IPS-18a (cell line): ENCODE data around the gene HS1BP3.

Experiments used
- H3K27ac ChIP-seq: one replicate; pipeline ENCODE4 v1.5.1; 2013; ENCODE audit warnings: low read length
- H3K27me3 ChIP-seq: one replicate; pipeline ENCODE4 v1.6.1; 2013; ENCODE audit warnings: mild to moderate bottlenecking, low read length; ENCODE audit not compliant: control insufficient read depth, insufficient read depth
- H3K36me3 ChIP-seq: one replicate; pipeline ENCODE4 v1.6.1; 2013; ENCODE audit warnings: low read depth, low read length; ENCODE audit not compliant: control insufficient read depth
- H3K4me1 ChIP-seq: one replicate; pipeline ENCODE4 v1.6.1; 2013; ENCODE audit warnings: low read depth, low read length; ENCODE audit not compliant: control insufficient read depth
- H3K4me3 ChIP-seq: one replicate; pipeline ENCODE4 v1.5.1; 2013; ENCODE audit warnings: low read length
- H3K9ac ChIP-seq: one replicate; pipeline ENCODE4 v1.6.1; 2013; ENCODE audit warnings: mild to moderate bottlenecking, low read length, moderate library complexity
- H3K9me3 ChIP-seq: one replicate; pipeline ENCODE4 v1.6.1; 2013; ENCODE audit warnings: low read depth, low read length; ENCODE audit not compliant: control insufficient read depth

HS1BP3 gene

GRCh38 chr2:20672201-20672951, 21.5 kb upstream of the HS1BP3 start:
- H3K9me3 ChIP-seq = no peaks in the 10 kb centered on the region
- H3K9ac ChIP-seq = no peak overlapping the region
- no peaks in the 10 kb centered on the region for H3K36me3 ChIP-seq
- peaks cover 28% of the 10 kb centered on the region for H3K4me1 ChIP-seq
- peaks cover 83% of the 10 kb centered on the region for H3K27me3 ChIP-seq
- no peak overlapping the region for H3K4me3 ChIP-seq
- no peak overlapping the region for H3K27ac ChIP-seq

GRCh38 chr2:20671736-20672080, 20.8 kb upstream of the HS1BP3 start:
- H3K4me3 ChIP-seq = no peak overlapping the region
- no peaks in the 10 kb centered on the region for H3K9me3 ChIP-seq
- peaks cover 86% of the 10 kb centered on the region for H3K27me3 ChIP-seq
- peaks cover 28% of the 10 kb centered on the region for H3K4me1 ChIP-seq
- H3K36me3 ChIP-seq = no peaks in the 10 kb centered on the region
- no peak overlapping the region for H3K9ac ChIP-seq
- H3K27ac ChIP-seq = no peak overlapping the region

- peaks cover 91% of the 10 kb centered on the region for H3K27me3 ChIP-seq
- no peak overlapping the region for H3K9ac ChIP-seq
- no peak overlapping the region for H3K4me3 ChIP-seq
- H3K9me3 ChIP-seq = no peaks in the 10 kb centered on the region
- H3K36me3 ChIP-seq = no peaks in the 10 kb centered on the region
- H3K4me1 ChIP-seq = peaks cover 28% of the 10 kb centered on the region
- no peak overlapping the region for H3K27ac ChIP-seq
Observed at GRCh38 chr2:20671036-20671735, 20.3 kb upstream of the HS1BP3 start.

GRCh38 chr2:20670315-20671035, 19.6 kb upstream of the HS1BP3 start:
- no peak overlapping the region for H3K9ac ChIP-seq
- H3K4me3 ChIP-seq = no peak overlapping the region
- H3K9me3 ChIP-seq = no peaks in the 10 kb centered on the region
- H3K36me3 ChIP-seq = no peaks in the 10 kb centered on the region
- peaks cover 96% of the 10 kb centered on the region for H3K27me3 ChIP-seq
- H3K27ac ChIP-seq = no peak overlapping the region
- peaks cover 25% of the 10 kb centered on the region for H3K4me1 ChIP-seq

- no peaks in the 10 kb centered on the region for H3K36me3 ChIP-seq
- no peaks in the 10 kb centered on the region for H3K9me3 ChIP-seq
- peaks cover 96% of the 10 kb centered on the region for H3K27me3 ChIP-seq
- H3K9ac ChIP-seq = no peak overlapping the region
- no peak overlapping the region for H3K27ac ChIP-seq
- no peak overlapping the region for H3K4me3 ChIP-seq
- peaks cover 31% of the 10 kb centered on the region for H3K4me1 ChIP-seq
Observed at GRCh38 chr2:20669562-20670314, 18.8 kb upstream of the HS1BP3 start.

GRCh38 chr2:20668871-20669475, 18.1 kb upstream of the HS1BP3 start:
- Histone ChIP-seq H3K36me3 (no peaks in the 10 kb centered on the region), H3K4me1 (peaks cover 29% of the 10 kb centered on the region), H3K9ac (no peak overlapping the region), H3K9me3 (no peaks in the 10 kb centered on the region), H3K27ac (no peak overlapping the region), H3K4me3 (no peak overlapping the region), H3K27me3 (peaks cover 96% of the 10 kb centered on the region)

- peaks cover 96% of the 10 kb centered on the region for H3K27me3 ChIP-seq
- H3K4me3 ChIP-seq = no peak overlapping the region
- H3K9ac ChIP-seq = no peak overlapping the region
- H3K4me1 ChIP-seq = peaks cover 26% of the 10 kb centered on the region
- no peaks in the 10 kb centered on the region for H3K9me3 ChIP-seq
- no peak overlapping the region for H3K27ac ChIP-seq
- H3K36me3 ChIP-seq = no peaks in the 10 kb centered on the region
Observed at GRCh38 chr2:20668451-20668850, 17.6 kb upstream of the HS1BP3 start.

GRCh38 chr2:20667531-20668401, 16.9 kb upstream of the HS1BP3 start:
- Histone ChIP-seq H3K9ac (no peak overlapping the region), H3K27ac (no peak overlapping the region), H3K9me3 (no peaks in the 10 kb centered on the region), H3K36me3 (no peaks in the 10 kb centered on the region), H3K27me3 (peaks cover 96% of the 10 kb centered on the region), H3K4me3 (peak overlapping the region; percentile 51), H3K4me1 (peaks cover 24% of the 10 kb centered on the region)

GRCh38 chr2:20667151-20667530, 16.2 kb upstream of the HS1BP3 start:
- Histone ChIP-seq H3K4me1 (peaks cover 18% of the 10 kb centered on the region), H3K27me3 (peaks cover 96% of the 10 kb centered on the region), H3K4me3 (peak overlapping the region; percentile 51), H3K9me3 (no peaks in the 10 kb centered on the region), H3K27ac (no peak overlapping the region), H3K9ac (no peak overlapping the region), H3K36me3 (no peaks in the 10 kb centered on the region)

- Histone ChIP-seq H3K4me1 (peaks cover 14% of the 10 kb centered on the region), H3K36me3 (no peaks in the 10 kb centered on the region), H3K9ac (no peak within 1 kb of the TSS), H3K27ac (no peak within 1 kb of the TSS), H3K4me3 (peak within 1 kb of the TSS; percentile 69), H3K9me3 (no peaks in the 10 kb centered on the region), H3K27me3 (peaks cover 95% of the 10 kb centered on the region)
Observed at GRCh38 chr2:20666304-20667150, 15.6 kb upstream of the HS1BP3 start, which contains the start of gene GDF7. Gene GDF7 (plus strand): TSS chr2:20667144. CDS start chr2:20667240, 96 bp downstream.
